ENCODE data around the gene PCED1A.

DNA sequence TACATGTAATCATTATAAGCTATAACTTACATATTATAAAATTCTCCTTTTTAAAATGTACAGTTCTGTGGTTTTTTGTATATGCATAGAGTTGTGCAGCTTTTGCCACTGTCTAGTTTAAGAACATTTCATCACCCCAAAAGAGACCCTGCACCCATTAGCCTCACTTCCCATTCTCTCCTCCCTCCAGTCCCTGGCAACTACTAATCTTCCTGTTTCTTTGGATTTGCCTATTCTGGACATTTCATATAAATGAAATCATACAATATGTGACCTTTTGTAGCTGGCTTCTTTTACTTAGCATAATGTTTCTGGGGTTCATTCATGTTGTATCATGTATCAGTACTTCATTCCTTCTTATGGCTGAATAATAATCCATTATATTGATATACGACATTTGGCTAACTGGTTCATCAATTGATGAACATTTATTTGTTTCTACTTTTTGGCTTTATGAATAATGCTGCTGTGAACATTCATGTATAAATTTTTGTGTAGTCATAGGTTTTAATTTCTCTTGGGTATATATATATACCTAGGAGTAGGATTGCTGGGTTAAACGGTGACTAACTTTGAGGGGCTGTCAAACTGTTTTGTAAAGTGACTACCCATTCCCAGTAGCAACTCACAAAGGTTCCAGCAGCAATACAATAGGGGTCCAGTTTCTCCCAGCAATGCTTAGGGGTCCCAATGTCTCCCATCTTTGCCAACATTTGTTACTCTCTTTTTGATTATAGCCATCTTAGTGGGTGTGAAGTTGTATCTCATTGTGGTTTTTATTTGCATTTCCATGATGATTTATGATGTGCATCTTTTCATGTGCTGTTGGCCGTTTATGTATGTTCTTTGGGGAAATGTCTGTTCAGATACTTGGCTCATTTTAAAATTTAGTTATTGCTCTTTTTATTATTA is 43.5 kb upstream of the PCED1A start:
- TF ChIP-seq, protein P1, sequence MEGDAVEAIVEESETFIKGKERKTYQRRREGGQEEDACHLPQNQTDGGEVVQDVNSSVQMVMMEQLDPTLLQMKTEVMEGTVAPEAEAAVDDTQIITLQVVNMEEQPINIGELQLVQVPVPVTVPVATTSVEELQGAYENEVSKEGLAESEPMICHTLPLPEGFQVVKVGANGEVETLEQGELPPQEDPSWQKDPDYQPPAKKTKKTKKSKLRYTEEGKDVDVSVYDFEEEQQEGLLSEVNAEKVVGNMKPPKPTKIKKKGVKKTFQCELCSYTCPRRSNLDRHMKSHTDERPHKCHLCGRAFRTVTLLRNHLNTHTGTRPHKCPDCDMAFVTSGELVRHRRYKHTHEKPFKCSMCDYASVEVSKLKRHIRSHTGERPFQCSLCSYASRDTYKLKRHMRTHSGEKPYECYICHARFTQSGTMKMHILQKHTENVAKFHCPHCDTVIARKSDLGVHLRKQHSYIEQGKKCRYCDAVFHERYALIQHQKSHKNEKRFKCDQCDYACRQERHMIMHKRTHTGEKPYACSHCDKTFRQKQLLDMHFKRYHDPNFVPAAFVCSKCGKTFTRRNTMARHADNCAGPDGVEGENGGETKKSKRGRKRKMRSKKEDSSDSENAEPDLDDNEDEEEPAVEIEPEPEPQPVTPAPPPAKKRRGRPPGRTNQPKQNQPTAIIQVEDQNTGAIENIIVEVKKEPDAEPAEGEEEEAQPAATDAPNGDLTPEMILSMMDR (conservative IDR thresholded peaks at IDR 0.05): no peak
- TF ChIP-seq ZFX (IDR thresholded peaks at IDR 0.05): no peak
